GM19395 (cell line): ENCODE data around the gene YEATS4.

Source experiments
- ATAC-seq: cut with Tn5 transposase; IDR thresholded peaks from one replicate; pipeline ENCODE4 v1.9.1; 2021; ENCODE audit warnings: mild to moderate bottlenecking, moderate library complexity; ENCODE audit not compliant: unreplicated experiment

YEATS4 gene

DNA sequence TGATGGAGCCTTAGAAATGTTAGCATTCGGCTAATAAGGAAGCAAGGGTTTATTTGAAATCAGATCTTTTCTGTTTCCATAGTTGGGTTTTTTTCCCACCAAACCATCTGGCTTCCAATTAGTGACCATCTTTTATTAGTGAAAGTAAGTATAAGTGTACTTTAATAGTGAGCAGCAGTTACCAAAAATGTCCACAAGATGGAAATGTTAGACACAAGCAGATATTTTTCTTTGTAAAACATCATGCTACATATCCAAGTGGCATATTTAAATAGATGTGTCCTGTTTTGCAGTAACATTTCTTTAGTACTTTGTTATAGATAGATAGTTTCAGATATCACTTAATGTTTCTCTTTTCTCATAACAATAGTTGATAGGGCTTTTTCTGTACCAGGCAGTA is 28.8 kb downstream of the YEATS4 start:
- ATAC-seq = peak; percentile 50

DNA sequence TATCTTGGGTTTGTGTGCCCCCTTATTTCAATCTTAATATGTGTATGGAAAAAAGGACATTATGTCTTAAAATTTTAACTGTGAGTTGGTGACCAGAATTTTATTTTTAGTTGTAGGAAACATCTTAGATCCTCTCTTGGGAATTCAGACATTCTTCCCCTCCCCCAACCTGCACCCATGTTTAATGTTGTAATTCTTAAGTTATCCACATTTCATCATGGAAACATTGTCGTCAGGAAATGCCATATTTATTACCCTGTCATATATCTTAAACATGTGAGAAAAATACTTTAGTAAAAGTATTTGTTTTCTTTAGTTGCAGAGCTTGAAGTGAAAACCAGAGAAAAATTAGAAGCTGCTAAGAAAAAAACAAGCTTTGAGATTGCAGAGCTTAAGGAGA is 30.3 kb downstream of the YEATS4 start:
- no peak for ATAC-seq

DNA sequence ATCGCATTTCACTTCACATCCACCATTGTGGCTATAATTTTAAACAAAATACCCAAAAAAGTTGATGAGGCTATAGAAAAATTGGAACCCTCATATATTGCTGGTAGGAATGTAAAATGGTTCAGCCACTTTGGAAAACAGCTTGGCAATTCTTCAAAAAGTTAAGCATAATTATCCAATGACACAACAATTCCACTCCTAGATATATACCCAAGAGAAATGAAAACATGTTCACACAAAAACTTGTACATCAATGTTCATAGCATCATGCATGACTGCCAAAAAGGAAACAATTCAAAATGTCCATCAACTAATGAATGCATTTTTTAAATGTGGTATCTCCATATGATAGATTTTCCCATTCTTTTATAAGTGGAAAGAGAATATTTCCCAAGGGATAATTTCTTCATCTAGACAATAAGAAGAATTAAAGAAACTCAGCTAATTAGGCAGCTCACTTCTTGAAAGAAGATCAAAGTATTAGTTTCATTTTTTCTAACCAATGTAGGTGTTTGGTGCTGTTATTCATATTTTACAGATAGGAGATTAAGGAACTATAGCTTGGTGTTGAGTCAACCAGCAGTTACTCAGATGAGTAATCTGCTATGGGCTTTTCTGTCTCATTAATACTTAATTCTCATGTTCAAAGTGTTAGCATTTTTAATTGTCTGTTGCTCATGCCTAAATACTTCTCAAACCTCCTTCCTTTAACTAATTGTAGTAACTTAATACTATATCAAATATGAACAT is 32.8 kb downstream of the YEATS4 start:
- peak; percentile 76 for ATAC-seq

DNA sequence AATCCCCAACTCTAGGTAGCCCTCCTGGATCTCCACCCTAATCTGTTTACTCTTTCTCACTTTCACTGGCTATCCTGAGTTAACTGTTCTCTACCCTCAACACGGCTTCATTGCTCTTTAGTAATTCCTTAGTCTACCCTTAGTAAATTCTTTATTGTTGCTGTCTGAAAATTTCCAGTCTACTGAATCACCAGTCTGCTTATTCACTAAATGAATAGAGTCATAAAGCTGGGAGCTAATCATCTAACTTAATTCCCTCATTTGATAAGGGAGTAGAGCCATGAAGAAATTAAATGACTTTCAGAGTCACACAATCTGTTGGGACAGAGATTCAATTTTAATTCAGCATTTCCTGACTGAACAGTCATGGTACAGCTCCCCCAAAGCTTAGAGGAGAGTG is 36.5 kb downstream of the YEATS4 start:
- no peak for ATAC-seq

DNA sequence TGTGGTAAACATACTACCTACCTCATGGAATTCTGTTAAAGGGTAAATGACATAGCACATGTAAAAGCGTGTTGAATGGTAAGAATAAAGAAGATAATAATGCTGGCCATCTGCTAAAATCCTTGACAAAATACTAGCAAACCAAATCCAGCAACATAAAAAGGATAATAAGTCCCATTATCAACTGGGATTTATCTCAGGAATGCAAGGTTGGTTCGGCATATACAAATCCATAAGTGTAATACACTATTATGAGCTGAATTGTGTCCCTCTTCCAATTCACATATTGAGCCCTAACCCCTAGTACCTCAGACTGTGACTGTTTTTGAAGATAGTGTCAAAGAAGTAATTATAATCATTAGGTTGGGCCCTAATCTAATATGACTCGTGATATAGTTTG is 37.4 kb downstream of the YEATS4 start:
- ATAC-seq = no peak

DNA sequence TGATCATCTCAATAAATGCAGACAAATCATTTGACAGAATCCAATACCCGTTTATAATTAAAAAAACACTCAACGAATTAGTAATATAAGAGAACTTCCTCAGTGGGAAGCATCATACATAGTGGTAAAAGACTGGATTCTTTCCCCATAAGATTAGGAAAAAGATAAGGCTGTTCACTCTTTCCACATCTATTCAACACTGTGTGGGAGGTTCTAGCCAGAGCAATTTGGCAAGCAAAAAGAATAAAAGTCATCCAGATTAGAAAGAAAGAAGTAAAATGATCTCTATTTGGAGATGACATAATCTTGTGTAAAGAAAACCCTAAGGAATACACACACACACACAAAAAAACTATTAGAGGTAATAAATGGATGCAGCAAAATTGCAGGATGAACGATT is 38.4 kb downstream of the YEATS4 start:
- ATAC-seq = no peak

DNA sequence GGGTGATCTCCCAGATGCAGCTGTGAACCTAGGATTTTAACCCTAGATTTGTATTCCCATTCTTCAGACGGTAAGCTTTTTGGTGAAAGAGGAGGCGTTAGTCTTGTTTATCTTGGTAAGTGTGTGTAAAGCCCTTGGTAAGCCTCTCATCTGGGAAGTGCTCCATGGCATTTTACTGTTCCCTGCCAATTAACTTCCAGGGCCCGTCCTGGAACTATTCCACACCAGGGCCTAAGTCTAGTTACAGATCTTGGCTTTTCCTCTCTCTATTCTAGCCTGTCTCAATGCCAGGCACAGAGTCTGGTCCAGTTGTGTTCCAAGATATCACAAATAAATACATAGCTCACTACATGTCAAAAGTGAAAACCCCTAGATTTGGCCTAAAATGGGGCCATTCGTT is 42.4 kb downstream of the YEATS4 start:
- no peak for ATAC-seq

DNA sequence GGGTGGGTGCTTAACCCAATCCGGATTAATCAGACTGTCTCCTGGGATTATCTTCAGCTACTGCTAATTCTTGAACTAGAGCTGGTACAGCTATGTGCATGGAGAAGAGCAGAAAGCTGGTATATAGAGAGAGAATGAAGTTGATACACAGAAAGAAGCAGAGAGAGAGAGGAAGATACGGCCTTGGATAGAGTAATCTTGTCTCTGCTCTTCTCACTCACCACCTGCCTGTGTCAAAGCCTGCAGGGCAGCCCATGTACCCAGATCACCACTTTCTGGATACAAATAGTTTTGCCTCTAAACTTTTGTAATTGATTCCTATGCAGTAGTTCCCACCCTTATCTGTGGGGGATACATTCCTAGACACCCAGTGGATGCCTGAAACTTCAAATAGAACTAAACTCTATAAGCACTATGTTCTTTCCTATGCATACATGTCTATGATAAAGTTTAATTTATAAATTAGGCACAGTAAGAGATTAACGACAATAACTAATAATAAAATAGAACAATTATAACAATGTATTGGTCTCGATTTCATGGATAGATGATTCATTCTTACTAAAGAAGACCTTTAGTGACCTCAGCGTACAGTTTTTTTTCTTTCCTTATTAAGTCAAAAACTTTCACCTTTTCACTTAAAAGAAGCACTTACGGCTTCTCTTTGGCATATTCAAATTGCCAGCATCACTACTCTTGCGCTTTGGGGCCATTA is 45.5 kb downstream of the YEATS4 start:
- no peak for ATAC-seq

DNA sequence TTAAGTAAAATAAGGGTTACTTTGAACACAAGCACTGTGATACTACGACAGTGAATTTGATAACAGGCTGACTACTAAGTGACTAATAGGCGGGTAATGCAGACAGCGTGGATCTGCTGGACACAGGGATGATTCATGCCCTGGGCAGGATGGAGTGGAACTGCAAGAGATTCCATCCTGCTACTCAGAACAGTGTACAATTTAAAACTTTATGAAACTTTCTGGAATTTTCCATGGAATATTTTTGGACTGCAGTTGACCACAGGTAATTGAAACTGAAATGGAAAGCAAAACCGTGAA is 46.0 kb downstream of the YEATS4 start:
- no peak for ATAC-seq

DNA sequence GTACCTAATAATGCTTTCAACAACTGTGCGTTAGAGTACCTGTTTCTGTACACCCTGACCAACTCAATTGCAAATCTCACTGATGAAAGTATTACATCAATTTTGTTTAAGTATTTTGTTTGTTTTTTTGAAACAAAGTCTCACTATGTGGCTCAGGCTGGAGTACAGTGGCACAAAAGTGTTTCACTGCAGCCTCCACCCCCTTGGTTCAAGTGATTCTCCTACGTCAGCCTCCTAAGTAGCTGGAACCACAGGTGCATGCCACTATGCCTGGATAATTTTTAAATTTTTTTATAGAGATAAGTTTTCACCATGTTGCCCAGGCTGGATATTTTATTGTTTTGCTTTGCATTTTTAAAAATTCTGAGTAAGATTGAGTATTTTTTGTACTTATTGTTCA is 46.7 kb downstream of the YEATS4 start:
- no peak for ATAC-seq

DNA sequence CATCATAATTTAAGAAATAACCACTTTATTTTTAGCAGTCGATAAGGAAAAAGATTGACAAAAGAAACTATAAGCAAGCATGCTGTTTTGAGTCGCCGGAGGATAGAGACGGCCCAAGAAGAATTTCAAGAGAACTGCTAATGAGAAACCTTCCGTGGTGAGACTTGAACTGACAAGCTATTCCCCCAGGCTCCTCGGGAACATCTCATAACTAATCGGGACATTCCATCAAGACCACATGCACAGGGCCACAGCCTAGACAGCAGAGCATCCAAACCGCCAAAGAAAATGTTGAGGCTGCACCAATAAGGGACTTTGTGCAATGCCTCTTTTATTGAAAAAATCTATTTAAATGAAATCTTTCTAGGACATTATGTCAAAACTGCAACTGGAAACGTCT is 51.0 kb downstream of the YEATS4 start:
- ATAC-seq = no peak

DNA sequence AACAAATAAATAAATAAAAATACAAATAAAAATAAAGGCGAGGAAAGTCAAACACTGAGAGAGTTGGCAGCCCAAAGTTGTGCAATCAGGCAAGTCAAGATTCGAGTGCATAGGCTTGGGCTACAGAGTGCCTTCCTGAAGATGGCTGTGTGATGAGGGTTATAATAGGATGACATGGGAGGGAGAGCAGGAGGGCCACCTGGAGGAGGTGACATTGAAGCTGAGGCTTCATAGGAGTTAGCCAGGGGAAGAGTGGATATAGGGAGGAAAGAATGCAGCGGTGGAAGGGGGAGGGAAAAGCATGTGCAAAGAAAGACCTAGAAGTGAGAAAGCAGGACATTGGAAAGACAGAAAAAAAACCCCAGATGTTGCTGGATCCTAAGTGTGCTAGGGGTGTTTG is 53.1 kb downstream of the YEATS4 start:
- no peak for ATAC-seq

DNA sequence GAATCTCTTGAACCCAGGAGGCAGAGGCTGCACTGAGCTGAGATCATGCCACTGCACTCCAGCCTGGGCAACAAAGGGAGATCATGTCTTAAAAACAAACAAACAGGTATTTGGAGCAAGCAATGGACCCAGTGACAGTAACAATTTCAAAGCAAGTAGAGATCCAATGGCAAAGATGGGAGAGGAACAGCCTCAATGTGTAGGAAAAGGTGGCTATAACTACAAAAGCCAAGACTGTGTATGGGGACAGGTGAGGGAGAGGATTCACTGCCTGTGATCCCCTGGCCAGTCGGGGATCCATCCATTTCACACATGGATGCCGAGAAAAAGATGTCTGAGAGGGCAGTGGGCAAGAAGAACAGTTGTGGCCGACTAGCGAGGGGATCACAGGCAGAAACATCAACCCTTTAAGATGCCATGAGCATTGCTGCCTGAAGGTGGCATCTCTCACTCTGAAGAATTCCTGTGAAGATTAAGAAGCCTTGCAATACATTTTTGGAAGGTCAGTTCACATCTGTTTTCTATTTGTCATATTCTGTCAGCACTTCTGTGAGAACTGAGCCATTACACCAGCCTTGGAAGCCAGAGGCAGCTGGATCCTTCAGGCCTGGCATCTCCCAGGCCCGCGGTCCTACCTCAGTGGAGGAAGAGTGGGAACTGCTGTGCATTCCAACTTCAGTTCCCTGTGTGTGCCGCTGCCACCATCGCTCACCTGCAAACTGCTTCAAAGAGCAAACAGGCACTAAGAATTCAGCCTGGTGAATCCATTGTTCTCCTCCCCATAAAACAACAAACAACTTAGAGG is 56.1 kb downstream of the YEATS4 start:
- no peak for ATAC-seq

DNA sequence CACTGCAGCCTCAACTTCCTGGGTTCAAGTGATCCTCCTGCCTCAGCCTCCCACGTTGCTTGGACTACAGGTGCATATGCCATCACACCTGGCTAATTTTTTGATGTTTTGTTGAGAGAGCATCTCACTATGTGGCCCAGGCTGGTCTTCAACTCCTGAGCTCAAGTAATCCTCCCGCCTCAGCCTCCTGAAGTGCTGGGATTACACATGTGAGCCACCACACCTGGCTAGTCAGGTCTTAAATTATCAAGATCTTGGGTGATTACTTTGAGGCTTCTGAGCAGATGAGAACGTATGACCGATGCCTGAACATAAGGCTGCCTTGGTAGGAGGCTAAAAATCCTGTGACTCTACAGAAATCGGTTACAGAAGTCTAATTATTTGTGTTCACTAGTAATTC is 57.7 kb downstream of the YEATS4 start:
- ATAC-seq = no peak

DNA sequence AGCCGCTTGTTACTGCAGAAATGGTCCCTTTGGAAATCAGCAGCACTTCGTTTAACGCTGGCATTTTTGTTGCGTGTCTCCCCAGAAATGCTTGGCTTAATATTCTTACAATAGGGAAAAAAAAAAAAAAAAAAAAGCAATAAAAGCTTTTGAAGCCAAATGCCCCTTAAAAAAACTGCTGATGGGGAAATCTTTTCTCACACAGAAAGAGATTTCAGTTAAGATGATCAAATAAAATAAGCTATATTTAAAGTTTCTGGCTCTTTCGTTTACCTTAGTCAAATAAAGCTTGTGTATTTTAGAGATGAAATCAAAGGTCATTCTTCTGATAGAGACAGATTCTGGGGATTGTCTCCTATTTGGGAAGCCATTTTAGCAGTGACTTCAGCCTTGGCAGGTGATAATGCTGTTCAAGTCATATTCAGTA is 58.2 kb downstream of the YEATS4 start:
- ATAC-seq = no peak

DNA sequence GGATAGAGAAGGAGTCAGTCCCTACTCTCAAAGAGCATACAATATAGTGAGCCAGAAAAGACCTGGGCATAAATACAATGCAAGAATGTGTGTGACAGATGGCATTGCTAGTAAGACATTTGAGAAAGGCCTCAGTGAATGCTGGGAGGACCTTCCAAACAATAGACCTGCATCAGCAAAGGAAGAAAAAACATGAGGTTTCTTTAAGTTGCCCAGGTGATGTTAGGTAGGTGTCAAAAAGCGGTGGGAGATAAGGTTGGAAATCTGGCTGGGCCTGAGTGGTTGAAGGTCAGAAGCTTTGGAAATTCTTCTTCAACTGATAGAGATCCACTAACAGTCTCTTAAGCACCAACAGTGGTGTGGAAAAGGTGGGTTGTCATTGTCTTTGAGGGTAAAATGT is 60.2 kb downstream of the YEATS4 start:
- ATAC-seq = no peak

DNA sequence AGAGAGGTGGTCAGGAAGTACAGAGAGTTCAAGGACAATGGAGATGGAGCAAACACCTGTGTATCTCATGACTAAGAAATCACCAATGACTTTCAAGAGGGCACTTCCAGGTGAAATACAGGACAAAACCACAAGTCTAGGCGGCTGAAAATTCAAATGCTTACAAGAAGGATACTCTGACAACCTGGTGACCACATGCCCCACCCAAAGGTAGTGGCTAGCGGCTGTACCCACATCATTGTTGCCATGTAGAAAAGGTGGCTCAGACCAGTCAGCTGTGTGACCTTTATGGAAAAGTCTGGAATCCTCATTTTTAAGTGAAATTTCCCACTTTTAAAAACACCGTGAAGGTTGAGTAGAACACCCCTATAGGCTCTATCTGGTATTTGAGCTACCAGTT is 62.0 kb downstream of the YEATS4 start:
- no peak for ATAC-seq

DNA sequence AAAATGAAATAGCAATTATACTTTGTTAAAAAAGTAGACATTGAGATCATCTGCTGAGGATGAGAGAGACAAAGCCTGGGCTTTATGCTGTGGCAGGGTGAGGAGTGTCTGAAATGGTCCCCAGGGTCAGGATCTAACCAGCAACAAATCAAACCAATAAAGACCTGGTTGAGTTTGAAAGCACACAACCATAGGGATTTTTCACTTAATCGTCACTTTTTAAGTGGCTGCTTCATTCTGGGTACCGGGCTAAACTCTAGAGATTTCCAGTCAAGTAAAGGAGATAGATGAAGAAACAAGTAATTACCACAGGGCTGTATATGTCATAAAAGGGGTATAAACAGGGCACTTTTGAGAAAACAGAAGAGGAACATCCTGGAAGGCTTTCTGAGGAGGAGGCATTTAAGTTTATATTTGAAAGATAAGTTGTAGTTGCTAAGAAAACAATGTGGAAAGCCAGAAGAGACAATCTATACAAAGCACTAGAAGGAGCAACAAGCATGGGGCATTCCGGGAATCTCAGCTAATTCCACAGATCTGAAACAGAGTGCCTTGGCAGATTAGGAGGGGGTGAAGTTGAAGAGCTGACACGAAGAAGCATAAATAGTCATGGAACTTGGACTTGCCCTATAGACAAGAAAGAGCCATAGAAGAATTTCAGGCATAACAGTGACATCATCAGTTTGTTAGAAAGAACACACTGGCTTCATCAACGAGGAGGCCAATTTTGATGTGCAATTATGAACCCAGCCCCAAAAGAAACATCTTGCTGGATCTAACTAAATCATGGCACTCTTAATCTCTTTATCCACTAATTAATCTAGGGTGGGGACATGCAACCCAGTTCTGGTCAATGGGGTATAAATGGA is 63.7 kb downstream of the YEATS4 start:
- no peak for ATAC-seq

DNA sequence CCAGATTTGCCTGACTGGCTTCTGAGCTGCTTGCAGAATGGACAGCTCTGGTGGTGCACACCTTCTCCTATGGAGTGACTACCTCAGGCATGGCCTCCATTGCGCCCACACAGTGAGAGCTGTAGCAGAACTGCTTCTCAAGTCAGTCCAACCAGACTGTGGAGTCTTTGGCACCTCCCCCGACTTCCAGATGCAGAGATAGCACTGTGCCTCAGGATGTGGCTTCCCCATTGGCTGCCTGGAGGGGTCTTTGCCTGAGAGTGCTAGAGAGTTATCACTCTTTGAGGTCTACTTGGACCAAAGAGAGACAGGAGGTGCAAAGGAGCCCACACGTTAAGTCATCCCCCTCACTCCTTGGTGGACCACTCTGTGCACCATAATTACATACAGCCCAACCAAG is 65.9 kb downstream of the YEATS4 start:
- no peak for ATAC-seq

DNA sequence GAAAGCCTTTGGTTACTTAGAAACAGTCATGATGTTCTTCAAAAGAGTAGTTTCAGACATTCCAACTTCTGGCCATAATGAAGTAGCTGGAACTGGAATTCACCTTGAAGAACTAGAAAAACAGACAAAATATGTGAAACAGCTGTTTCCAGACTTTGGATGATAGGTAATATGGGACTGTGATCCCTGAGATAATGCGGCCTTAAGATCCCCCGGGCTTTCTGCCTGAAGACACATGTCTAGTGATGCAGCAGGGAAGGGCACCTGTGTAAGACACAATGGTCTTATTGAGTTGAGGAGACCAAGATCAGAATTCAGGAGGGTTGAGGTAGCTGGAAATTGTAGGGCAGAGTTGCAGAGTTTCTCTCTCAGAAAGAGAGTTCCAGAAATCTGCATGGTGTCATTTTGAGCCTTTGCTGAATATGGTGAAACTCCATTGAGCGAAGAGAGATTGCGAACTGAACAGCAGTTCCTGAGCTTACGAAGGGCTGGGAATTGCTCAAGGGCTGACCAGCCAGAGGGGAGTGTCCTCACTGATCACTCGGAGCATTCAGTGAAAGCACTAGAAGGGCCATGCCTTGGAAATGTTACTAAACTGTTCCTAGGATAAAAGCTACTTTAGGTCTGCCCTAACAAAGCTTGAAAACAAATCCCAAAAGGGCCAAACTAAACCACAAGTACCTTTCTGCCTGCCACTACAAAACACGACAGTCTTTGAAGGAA is 69.0 kb downstream of the YEATS4 start:
- ATAC-seq = no peak
